Tibial artery (tissue), 4 donors: ENCODE results near the gene NECTIN1.

Experiments used
- DNase-seq, 2 donors: peaks; one replicate each; pipeline ENCODE4 v3.0.0-alpha.2; 2019
- H3K27ac ChIP-seq, 2 donors: fragments of 200-600 bp; sonication (generic) in 1 of 2; 1 replicate in 1 of 2; 2 replicates in 1 of 2; pipeline ENCODE4 v1.5.1; 2018 to 2019; ENCODE audit warnings: mild to moderate bottlenecking in 1 of 2
- H3K27me3 ChIP-seq, 2 donors: fragments of 200-600 bp; sonication (generic) in 1 of 2; one replicate each; pipeline versions ENCODE4 v1.5.1 to v1.6.0; 2016 to 2019
- H3K36me3 ChIP-seq, 3 donors: fragments of 200-600 bp; sonication (generic) in 2 of 3; one replicate each; pipeline ENCODE4 v1.5.1; 2016 to 2019; ENCODE audit warnings: mild to moderate bottlenecking in 2 of 3
- H3K4me1 ChIP-seq, 4 donors: fragments of 200-600 bp; sonication (generic) in 2 of 4; 1 replicate in 3 of 4; 2 replicates in 1 of 4; pipeline ENCODE4 v1.5.1; 2016 to 2019
- H3K4me3 ChIP-seq, 2 donors: fragments of 200-600 bp; sonication (generic) in 1 of 2; 1 replicate in 1 of 2; 2 replicates in 1 of 2; pipeline ENCODE4 v1.5.1; 2018 to 2019; ENCODE audit warnings: mild to moderate bottlenecking in 2 of 2
- H3K9me3 ChIP-seq, 3 donors: fragments of 200-600 bp; sonication (generic) in 1 of 3; one replicate each; pipeline ENCODE4 v1.5.1; 2016 to 2019
- intact Hi-C: fragments of 100-400 bp; cut with DNase I; formaldehyde crosslinking; loops from one replicate; pipeline ENCODE4 v1.15.0; 2023; ENCODE audit warnings: low total_unique reads
- TF ChIP-seq, protein P1 (sequence below), 2 experiments: fragments of 200-600 bp in 1 of 2; fragments of 450-650 bp in 1 of 2; IDR thresholded peaks; one replicate each; pipeline ENCODE4 v1.5.1; 2017 to 2019; ENCODE audit warnings: antibody characterized with exemption in 2 of 2, mild to moderate bottlenecking in 1 of 2, moderate library complexity in 1 of 2

NECTIN1 gene

GRCh38 chr11:119727523-119728151 lies 1.4 kb downstream of the NECTIN1 start:
- H3K27me3 ChIP-seq: no peaks in the 10 kb centered on the region
- no peaks in the 10 kb centered on the region for H3K36me3 ChIP-seq
- peaks cover 0 to 30% (median 18%) of the 10 kb centered on the region in 4 donors for H3K4me1 ChIP-seq
- DNase-seq: no peak
- H3K4me3 ChIP-seq: peak overlapping the region; percentile 75 to 91
- no peaks in the 10 kb centered on the region for H3K9me3 ChIP-seq
- intact Hi-C loops: loop anchor here (5.0 to 10.0 kb wide), 2 partner anchors 60 to 243 kb away; no protein-coding TSS in a partner anchor
- peak overlapping the region; percentile 80 to 84 for H3K27ac ChIP-seq
- TF ChIP-seq, protein P1, sequence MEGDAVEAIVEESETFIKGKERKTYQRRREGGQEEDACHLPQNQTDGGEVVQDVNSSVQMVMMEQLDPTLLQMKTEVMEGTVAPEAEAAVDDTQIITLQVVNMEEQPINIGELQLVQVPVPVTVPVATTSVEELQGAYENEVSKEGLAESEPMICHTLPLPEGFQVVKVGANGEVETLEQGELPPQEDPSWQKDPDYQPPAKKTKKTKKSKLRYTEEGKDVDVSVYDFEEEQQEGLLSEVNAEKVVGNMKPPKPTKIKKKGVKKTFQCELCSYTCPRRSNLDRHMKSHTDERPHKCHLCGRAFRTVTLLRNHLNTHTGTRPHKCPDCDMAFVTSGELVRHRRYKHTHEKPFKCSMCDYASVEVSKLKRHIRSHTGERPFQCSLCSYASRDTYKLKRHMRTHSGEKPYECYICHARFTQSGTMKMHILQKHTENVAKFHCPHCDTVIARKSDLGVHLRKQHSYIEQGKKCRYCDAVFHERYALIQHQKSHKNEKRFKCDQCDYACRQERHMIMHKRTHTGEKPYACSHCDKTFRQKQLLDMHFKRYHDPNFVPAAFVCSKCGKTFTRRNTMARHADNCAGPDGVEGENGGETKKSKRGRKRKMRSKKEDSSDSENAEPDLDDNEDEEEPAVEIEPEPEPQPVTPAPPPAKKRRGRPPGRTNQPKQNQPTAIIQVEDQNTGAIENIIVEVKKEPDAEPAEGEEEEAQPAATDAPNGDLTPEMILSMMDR (IDR thresholded peaks at IDR 0.05): no peak

DNA sequence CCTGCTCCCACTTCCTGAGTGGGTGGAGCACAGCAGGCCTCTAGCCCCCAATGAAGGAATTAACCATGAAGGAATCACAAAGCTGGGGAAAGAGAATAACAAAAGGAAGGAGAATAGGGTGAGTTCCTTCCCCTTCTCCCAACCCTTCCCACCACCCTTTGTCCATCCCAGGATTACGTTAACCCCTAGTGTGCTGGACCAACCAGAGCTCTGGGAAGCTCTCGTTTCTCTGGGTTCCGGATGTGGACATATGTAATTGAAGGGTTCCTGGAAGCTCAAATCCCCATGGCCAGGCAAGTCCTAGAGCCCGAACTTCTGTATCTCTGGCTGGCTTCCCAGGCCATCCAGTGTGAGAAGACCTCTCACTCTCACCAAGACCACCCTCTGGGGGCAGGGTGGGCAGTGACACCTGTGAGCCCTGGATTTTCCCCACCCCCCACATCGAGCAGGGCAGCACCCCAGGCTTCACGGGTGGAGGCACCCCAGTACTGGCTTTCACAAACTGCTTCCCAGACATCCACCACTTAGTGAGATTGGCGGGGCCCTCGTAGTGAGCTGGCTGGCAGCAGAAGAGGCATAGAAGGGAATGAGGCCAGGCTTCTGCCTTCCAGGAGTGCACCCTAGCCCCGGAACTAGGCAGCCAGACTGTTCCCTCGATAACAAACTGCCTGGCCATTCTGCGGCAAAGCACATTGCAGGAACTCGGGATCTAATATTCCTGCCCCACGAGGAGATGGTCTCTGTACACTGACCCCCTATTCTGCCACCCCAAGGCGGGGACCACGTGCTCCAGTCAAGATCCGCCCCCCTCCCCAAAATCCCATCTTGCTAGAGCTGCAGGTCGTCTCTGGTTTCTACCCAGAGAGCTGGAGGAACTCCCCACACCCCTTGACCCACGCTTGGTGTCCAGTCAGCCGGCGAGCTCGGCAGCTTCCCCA lies 2.1 kb downstream of the NECTIN1 start:
- no peaks in the 10 kb centered on the region for H3K27me3 ChIP-seq
- H3K36me3 ChIP-seq: no peaks in the 10 kb centered on the region
- TF ChIP-seq, protein P1 (IDR thresholded peaks at IDR 0.05): no peak
- H3K9me3 ChIP-seq: no peaks in the 10 kb centered on the region
- peak overlapping the region; percentile 75 to 91 for H3K4me3 ChIP-seq
- peak overlapping the region; percentile 80 to 84 for H3K27ac ChIP-seq
- DNase-seq: no peak
- peaks cover 0 to 32% (median 19%) of the 10 kb centered on the region in 4 donors for H3K4me1 ChIP-seq
- intact Hi-C loops: loop anchor here (5.0 to 10.0 kb wide), 2 partner anchors 60 to 242 kb away; no protein-coding TSS in a partner anchor

DNA sequence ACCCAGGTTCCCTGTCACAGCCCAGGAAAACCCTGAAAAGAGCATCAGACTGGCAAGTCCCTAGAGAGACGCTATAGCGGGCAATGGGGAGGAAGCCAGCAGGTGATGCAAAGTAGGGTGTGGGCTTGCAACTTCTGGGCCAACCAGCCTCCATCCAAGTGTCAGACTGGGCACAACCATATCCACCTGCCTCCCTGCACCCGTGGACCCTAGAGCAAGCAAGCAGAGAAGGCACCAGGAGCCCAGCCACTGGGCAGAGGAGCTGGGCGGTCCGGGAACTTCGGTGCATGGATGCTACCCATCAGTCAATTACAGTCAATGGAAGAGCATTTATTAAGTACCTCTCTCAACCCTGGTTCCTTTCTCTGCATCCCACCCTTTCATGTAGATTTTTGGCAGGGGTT lies 2.8 kb downstream of the NECTIN1 start:
- Histone ChIP-seq H3K36me3 (no peaks in the 10 kb centered on the region), H3K27ac (no peak overlapping the region), H3K27me3 (no peaks in the 10 kb centered on the region), H3K4me3 (no peak overlapping the region), H3K4me1 (peaks cover 0 to 39% (median 22%) of the 10 kb centered on the region in 4 donors), H3K9me3 (no peaks in the 10 kb centered on the region)
- no peak for DNase-seq
- TF ChIP-seq, protein P1 (IDR thresholded peaks at IDR 0.05): no peak
- intact Hi-C loops: loop anchor here (5.0 to 10.0 kb wide), 2 partner anchors 59 to 241 kb away; no protein-coding TSS in a partner anchor

DNA sequence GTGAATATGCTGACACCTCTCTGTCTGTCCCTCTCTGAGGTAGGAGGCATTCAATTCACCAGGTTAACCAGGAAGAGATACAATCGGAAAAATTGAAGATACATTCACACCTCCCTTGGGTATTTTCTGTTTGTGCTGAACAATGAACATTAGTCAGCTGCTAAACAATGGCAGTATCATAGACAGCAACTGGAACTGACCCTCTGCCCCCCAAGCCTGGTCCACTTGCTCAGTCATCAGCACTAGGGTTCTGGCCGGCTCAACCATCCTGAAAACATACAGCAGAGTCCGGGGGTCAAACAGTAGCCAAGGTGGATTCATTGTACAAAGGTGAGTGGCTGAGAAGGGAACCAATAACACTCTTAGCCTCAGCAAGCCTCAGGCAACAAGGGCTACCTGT lies 4.0 kb downstream of the NECTIN1 start:
- TF ChIP-seq, protein P1 (IDR thresholded peaks at IDR 0.05): no peak
- Histone ChIP-seq H3K36me3 (no peaks in the 10 kb centered on the region), H3K4me3 (no peak overlapping the region), H3K27me3 (no peaks in the 10 kb centered on the region), H3K27ac (no peak overlapping the region), H3K9me3 (no peaks in the 10 kb centered on the region), H3K4me1 (peaks cover 0 to 40% (median 24%) of the 10 kb centered on the region in 4 donors)
- DNase-seq: no peak
- intact Hi-C loops: loop anchor here (5.0 to 10.0 kb wide), 2 partner anchors 58 to 240 kb away; no protein-coding TSS in a partner anchor

DNA sequence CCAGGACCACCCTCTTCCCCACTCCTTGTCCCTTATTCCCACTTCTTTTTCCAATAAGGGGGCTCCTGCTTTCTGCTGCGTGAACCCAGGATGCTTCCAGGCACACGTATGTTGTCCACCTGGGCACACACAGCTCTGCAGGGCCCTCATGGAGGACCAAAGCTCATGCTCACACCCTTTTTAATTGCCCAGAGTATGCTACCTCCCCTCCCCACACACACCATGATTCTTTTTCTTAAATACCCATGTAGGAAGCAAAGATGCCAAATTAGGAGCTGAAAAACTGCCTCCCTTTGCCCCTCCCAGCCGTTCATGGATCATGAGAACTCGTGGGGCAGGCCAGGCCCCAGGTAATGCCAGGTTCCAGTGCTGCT lies 5.1 kb downstream of the NECTIN1 start:
- peaks cover 0 to 34% (median 23%) of the 10 kb centered on the region in 4 donors for H3K4me1 ChIP-seq
- H3K36me3 ChIP-seq: no peaks in the 10 kb centered on the region
- no peaks in the 10 kb centered on the region for H3K27me3 ChIP-seq
- no peaks in the 10 kb centered on the region for H3K9me3 ChIP-seq
- DNase-seq: no peak
- no peak overlapping the region for H3K4me3 ChIP-seq
- no peak overlapping the region for H3K27ac ChIP-seq
- intact Hi-C loops: loop anchor here (10.0 kb wide), 1 partner anchor 239 kb away; no protein-coding TSS in a partner anchor
- TF ChIP-seq, protein P1 (IDR thresholded peaks at IDR 0.05): no peak
